Fibroblast of lung (primary cell): ENCODE results near the gene CLEC4G. TPM values are rescaled to one million over a fixed set of nuclear protein-coding genes. Genes with fewer than 3 reads are reported as not detected.

ENCODE experiments used
- DNase-seq, 2 donors: peaks; one replicate each; pipeline versions ENCODE4 v3.0.0 to v3.0.0-alpha.2; 2010; ENCODE audit warnings: low read depth in 2 of 2
- H2AFZ ChIP-seq: 2 replicates; pipeline ENCODE4 v1.5.1; 2012; ENCODE audit warnings: low read length, control low read depth, inconsistent platforms
- H3K27ac ChIP-seq: 2 replicates; pipeline ENCODE4 v1.5.1; 2011; ENCODE audit warnings: low read length, control low read depth; ENCODE audit not compliant: insufficient read depth
- H3K27me3 ChIP-seq: 2 replicates; pipeline ENCODE4 v1.5.1; 2011; ENCODE audit warnings: mild to moderate bottlenecking, low read length; ENCODE audit not compliant: control insufficient read depth, insufficient read depth
- H3K36me3 ChIP-seq: 2 replicates; pipeline ENCODE4 v1.5.1; 2011; ENCODE audit warnings: low read length; ENCODE audit not compliant: control insufficient read depth, insufficient read depth
- H3K4me1 ChIP-seq: 2 replicates; pipeline ENCODE4 v1.5.1; 2011; ENCODE audit warnings: low read length; ENCODE audit not compliant: control insufficient read depth, insufficient read depth; ENCODE audit errors: extremely low read depth
- H3K4me2 ChIP-seq: 2 replicates; pipeline ENCODE4 v1.5.1; 2011; ENCODE audit warnings: low read length, control low read depth; ENCODE audit not compliant: insufficient read depth; ENCODE audit errors: extremely low read depth
- H3K4me3 ChIP-seq, 4 experiments: fragments of 200-600 bp in 1 of 4; sonication (generic) in 1 of 4; replicated peaks in 1 of 4; 2 replicates each; pipeline ENCODE4 v1.5.1; 2011 to 2016; ENCODE audit warnings: low read length in 4 of 4, low read depth in 3 of 4, mild to moderate bottlenecking in 3 of 4, control low read depth in 2 of 4, inconsistent platforms in 1 of 4, mixed read lengths in 1 of 4; ENCODE audit not compliant: insufficient read depth in 1 of 4; ENCODE audit errors: control extremely low read depth in 1 of 4
- H3K79me2 ChIP-seq: 2 replicates; pipeline ENCODE4 v1.5.1; 2012; ENCODE audit warnings: mild to moderate bottlenecking, low read length, inconsistent platforms; ENCODE audit not compliant: control insufficient read depth, insufficient read depth
- H3K9ac ChIP-seq: 2 replicates; pipeline ENCODE4 v1.5.1; 2011; ENCODE audit warnings: mild to moderate bottlenecking, low read length, control low read depth; ENCODE audit not compliant: insufficient read depth
- H3K9me3 ChIP-seq: 2 replicates; pipeline ENCODE4 v1.5.1; 2012; ENCODE audit warnings: low read depth, low read length; ENCODE audit not compliant: control insufficient read depth, insufficient read depth
- H4K20me1 ChIP-seq: 2 replicates; pipeline ENCODE4 v1.5.1; 2011; ENCODE audit warnings: low read length; ENCODE audit not compliant: control insufficient read depth, insufficient read depth; ENCODE audit errors: extremely low read depth
- CTCF ChIP-seq, 2 donors: IDR thresholded peaks in 1 of 2; conservative IDR thresholded peaks in 1 of 2; 1 replicate in 1 of 2; 2 replicates in 1 of 2; pipeline ENCODE4 v1.5.1; 2011 to 2012; ENCODE audit warnings: low read length in 2 of 2, control low read depth in 1 of 2, inconsistent platforms in 1 of 2, low read depth in 1 of 2, mild to moderate bottlenecking in 1 of 2
- EZH2 ChIP-seq: IDR thresholded peaks from 2 replicates; pipeline ENCODE4 v1.5.1; 2012; ENCODE audit warnings: low read length, control low read depth, mild to moderate bottlenecking; ENCODE audit errors: missing control alignments
- polyA plus RNA-seq, 2 donors: library from polyadenylated mRNA; depleted of rRNA in 1 of 2; stranded (reverse) in 1 of 2; unstranded in 1 of 2; fragments of >200 nt; gene quantifications; 2 replicates each; pipeline ENCODE4 v1.2.1, GENCODE V29; 2011 to 2012; ENCODE audit warnings: missing spikeins in 1 of 2
- total RNA-seq: library from RNA; depleted of rRNA; stranded (reverse); fragments of >200 nt; gene quantifications from 2 replicates; pipeline ENCODE4 v1.2.1, GENCODE V29; 2014

Gene CLEC4G
- total and polyA plus RNA-seq, 2 donors (not counting 1 experiment from before 2014, with no cell fraction given): not detected

- no peaks in the 10 kb centered on the region for H3K9me3 ChIP-seq
- H3K79me2 ChIP-seq: no peaks in the 10 kb centered on the region
- DNase-seq: no peak
- H2AFZ ChIP-seq: no peak overlapping the region
- TF ChIP-seq EZH2 (no peak), CTCF (conservative IDR thresholded peaks at IDR 0.05 in 1 of 2, IDR thresholded peaks at IDR 0.05 in 1 of 2; ENCODE audit: low read depth in 1 of 2, low read length in 2 of 2) (no peak)
- H3K9ac ChIP-seq: no peak overlapping the region
- no peaks in the 10 kb centered on the region for H3K4me1 ChIP-seq
- H3K4me2 ChIP-seq: no peak overlapping the region
- H4K20me1 ChIP-seq: no peaks in the 10 kb centered on the region
- no peaks in the 10 kb centered on the region for H3K36me3 ChIP-seq
- H3K4me3 ChIP-seq: no peak overlapping the region
- H3K27me3 ChIP-seq: no peaks in the 10 kb centered on the region
- H3K27ac ChIP-seq: no peak overlapping the region
These were observed 28.6 kb downstream of the CLEC4G start for GRCh38 chr19:7703332-7703731.

- no peak within 1 kb of the TSS for H3K9ac ChIP-seq
- no peaks in the 10 kb centered on the region for H3K9me3 ChIP-seq
- H4K20me1 ChIP-seq: no peaks in the 10 kb centered on the region
- H3K36me3 ChIP-seq: no peaks in the 10 kb centered on the region
- no peak within 1 kb of the TSS for H2AFZ ChIP-seq
- no peak within 1 kb of the TSS for H3K4me2 ChIP-seq
- TF ChIP-seq EZH2 (no peak), CTCF (conservative IDR thresholded peaks at IDR 0.05 in 1 of 2, IDR thresholded peaks at IDR 0.05 in 1 of 2; ENCODE audit: low read depth in 1 of 2, low read length in 2 of 2) (no peak)
- H3K79me2 ChIP-seq: no peaks in the 10 kb centered on the region
- H3K27me3 ChIP-seq: no peaks in the 10 kb centered on the region
- H3K27ac ChIP-seq: no peak within 1 kb of the TSS
- DNase-seq: no peak
- no peak within 1 kb of the TSS for H3K4me3 ChIP-seq
- no peaks in the 10 kb centered on the region for H3K4me1 ChIP-seq
These were observed 30.1 kb downstream of the CLEC4G start, which contains the start of gene FCER2 for GRCh38 chr19:7701654-7702457. Gene FCER2, minus strand, starts transcription at chr19:7702131. Its CDS starts 2,371 bp downstream, at chr19:7699760.

- H3K9me3 ChIP-seq: no peaks in the 10 kb centered on the region
- no peak for DNase-seq
- no peaks in the 10 kb centered on the region for H3K27me3 ChIP-seq
- no peaks in the 10 kb centered on the region for H3K36me3 ChIP-seq
- no peak overlapping the region for H3K27ac ChIP-seq
- no peaks in the 10 kb centered on the region for H3K4me1 ChIP-seq
- no peaks in the 10 kb centered on the region for H4K20me1 ChIP-seq
- H3K4me2 ChIP-seq: no peak overlapping the region
- no peak overlapping the region for H3K9ac ChIP-seq
- H3K4me3 ChIP-seq: no peak overlapping the region
- no peaks in the 10 kb centered on the region for H3K79me2 ChIP-seq
- TF ChIP-seq EZH2: no peak
- no peak for TF ChIP-seq CTCF (conservative IDR thresholded peaks at IDR 0.05 in 1 of 2, IDR thresholded peaks at IDR 0.05 in 1 of 2; ENCODE audit: low read depth in 1 of 2, low read length in 2 of 2)
- no peak overlapping the region for H2AFZ ChIP-seq
These were observed 30.8 kb downstream of the CLEC4G start for GRCh38 chr19:7701049-7701653.
